ENCODE data around the gene MED23. TPM values are rescaled to one million over a fixed set of nuclear protein-coding genes. Genes with fewer than 3 reads are reported as not detected.

Gene MED23
- total RNA-seq = 20.8 and 21.2 TPM in 2 replicates

- peak; percentile 100 for TF ChIP-seq CTCF (IDR thresholded peaks at IDR 0.05; ENCODE audit: insufficient read depth, low read length, poor library complexity, severe bottlenecking)
- no peaks in the 10 kb centered on the region for H3K36me3 ChIP-seq (ENCODE audit: control insufficient read depth, insufficient read depth, low read length)
- peak within 1 kb of the TSS; percentile 64 for H3K4me3 ChIP-seq (ENCODE audit: low read depth, low read length)
- peak; percentile 62 for DNase-seq (ENCODE audit: low read depth)
- H3K27me3 ChIP-seq (ENCODE audit: control insufficient read depth, insufficient read depth, low read length) = no peaks in the 10 kb centered on the region
Measured at GRCh38 chr6:131627724-131628682, at the start of gene MED23. Gene MED23 (minus strand): TSS chr6:131628242. CDS start chr6:131628049, 193 bp downstream.

- H3K27me3 ChIP-seq (ENCODE audit: control insufficient read depth, insufficient read depth, low read length) = no peaks in the 10 kb centered on the region
- no peak for TF ChIP-seq CTCF (IDR thresholded peaks at IDR 0.05; ENCODE audit: insufficient read depth, low read length, poor library complexity, severe bottlenecking)
- H3K36me3 ChIP-seq (ENCODE audit: control insufficient read depth, insufficient read depth, low read length) = no peaks in the 10 kb centered on the region
- H3K4me3 ChIP-seq (ENCODE audit: low read depth, low read length) = no peak overlapping the region
- no peak for DNase-seq (ENCODE audit: low read depth)
Measured at GRCh38 chr6:131673184-131673583, 45.1 kb upstream of the MED23 start.

- Histone ChIP-seq H3K4me3 (ENCODE audit: low read depth, low read length) (no peak overlapping the region), H3K36me3 (ENCODE audit: control insufficient read depth, insufficient read depth, low read length) (no peaks in the 10 kb centered on the region)
Measured at GRCh38 chr6:131669891-131670290, 41.8 kb upstream of the MED23 start.

GRCh38 chr6:131663578-131664165 is 35.6 kb upstream of the MED23 start:
- Histone ChIP-seq H3K36me3 (ENCODE audit: control insufficient read depth, insufficient read depth, low read length) (no peaks in the 10 kb centered on the region), H3K4me3 (ENCODE audit: low read depth, low read length) (no peak overlapping the region), H3K27me3 (ENCODE audit: control insufficient read depth, insufficient read depth, low read length) (no peaks in the 10 kb centered on the region)
- TF ChIP-seq CTCF (IDR thresholded peaks at IDR 0.05; ENCODE audit: insufficient read depth, low read length, poor library complexity, severe bottlenecking) = no peak
- DNase-seq (ENCODE audit: low read depth) = no peak

More at GRCh38 chr6:131669891-131670290, 41.8 kb upstream of the MED23 start:
- no peak for DNase-seq (ENCODE audit: low read depth)
- no peak for TF ChIP-seq CTCF (IDR thresholded peaks at IDR 0.05; ENCODE audit: insufficient read depth, low read length, poor library complexity, severe bottlenecking)
- H3K27me3 ChIP-seq (ENCODE audit: control insufficient read depth, insufficient read depth, low read length) = no peaks in the 10 kb centered on the region

- DNase-seq (ENCODE audit: low read depth) = peak; percentile 31
- no peak for TF ChIP-seq CTCF (IDR thresholded peaks at IDR 0.05; ENCODE audit: insufficient read depth, low read length, poor library complexity, severe bottlenecking)
- Histone ChIP-seq H3K27me3 (ENCODE audit: control insufficient read depth, insufficient read depth, low read length) (no peaks in the 10 kb centered on the region), H3K4me3 (ENCODE audit: low read depth, low read length) (no peak overlapping the region), H3K36me3 (ENCODE audit: control insufficient read depth, insufficient read depth, low read length) (no peaks in the 10 kb centered on the region)
Measured at GRCh38 chr6:131660195-131660594, 32.2 kb upstream of the MED23 start.

All from kidney epithelial cell (primary cell).